ENCODE results near the gene STAC2.
A peak's percentile ranks its signal among the peaks of the same experiment; 100 is the strongest.

The STAC2 gene

DNA sequence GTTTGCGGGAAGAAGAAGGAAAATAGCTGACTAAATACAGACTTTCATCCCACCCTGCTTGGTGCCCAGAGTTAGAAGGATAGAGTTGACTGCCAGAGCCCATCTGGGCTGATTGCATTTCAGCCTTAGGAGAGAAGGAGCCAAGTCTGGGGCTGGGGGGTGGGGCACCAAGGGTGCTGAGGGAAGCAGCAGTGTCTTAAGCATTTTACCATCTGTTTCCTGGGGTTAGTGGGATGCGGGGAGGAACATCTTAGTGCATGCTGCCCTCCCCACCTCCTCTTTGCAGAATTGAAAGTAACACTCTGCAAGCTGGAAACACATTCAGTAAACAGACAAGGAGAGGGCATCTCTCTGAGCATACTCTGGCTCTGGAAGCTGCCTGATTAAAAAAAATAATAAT is 58.3 kb downstream of the STAC2 start:
- TF ChIP-seq, protein P1, sequence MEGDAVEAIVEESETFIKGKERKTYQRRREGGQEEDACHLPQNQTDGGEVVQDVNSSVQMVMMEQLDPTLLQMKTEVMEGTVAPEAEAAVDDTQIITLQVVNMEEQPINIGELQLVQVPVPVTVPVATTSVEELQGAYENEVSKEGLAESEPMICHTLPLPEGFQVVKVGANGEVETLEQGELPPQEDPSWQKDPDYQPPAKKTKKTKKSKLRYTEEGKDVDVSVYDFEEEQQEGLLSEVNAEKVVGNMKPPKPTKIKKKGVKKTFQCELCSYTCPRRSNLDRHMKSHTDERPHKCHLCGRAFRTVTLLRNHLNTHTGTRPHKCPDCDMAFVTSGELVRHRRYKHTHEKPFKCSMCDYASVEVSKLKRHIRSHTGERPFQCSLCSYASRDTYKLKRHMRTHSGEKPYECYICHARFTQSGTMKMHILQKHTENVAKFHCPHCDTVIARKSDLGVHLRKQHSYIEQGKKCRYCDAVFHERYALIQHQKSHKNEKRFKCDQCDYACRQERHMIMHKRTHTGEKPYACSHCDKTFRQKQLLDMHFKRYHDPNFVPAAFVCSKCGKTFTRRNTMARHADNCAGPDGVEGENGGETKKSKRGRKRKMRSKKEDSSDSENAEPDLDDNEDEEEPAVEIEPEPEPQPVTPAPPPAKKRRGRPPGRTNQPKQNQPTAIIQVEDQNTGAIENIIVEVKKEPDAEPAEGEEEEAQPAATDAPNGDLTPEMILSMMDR (IDR thresholded peaks at IDR 0.05; ENCODE audit: extremely low read depth, missing control alignments) = no peak
- no peak for DNase-seq (ENCODE audit: low spot score)

DNA sequence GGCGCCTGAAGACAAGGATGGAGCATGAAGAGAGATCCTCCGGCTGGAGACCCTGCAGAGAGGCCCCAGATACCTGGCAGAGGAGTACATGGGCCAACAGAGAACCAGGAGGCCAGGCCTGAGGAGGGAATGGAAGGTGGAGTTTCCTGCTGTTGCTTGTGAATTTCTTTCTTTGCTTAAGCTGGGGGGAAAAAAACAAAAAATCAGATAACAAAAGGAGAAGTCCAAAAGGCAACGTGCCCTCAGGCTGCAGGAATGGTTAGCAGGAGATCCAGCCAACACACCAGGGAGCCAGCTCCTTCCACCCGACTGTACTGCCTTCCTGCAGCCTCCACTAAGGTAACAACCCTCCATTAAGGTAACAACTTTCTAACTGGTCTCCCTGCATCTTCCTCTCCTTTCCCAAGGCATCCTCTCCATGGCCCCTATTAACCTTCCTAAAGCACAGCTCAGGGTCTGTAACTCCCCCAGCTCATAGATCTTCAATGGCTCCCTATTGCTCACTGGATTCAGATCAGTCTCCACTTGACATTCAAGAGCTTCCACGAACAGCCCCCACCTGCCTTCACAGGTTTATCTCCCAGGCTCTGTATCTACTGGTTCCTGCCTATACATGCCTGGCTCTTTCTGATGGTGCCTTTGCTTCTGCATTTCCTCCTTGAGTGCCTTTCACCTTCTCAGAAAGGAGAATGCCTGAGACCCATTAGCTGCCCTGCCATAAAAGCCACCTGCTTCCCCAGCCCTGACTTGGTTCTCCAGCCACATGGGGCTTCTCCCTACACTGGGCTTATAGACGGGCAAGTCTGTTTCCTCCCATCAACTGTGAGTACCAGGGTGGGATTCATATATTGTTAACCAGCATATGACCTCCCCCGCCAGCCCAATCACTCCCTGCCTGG is 59.1 kb downstream of the STAC2 start:
- no peak for DNase-seq (ENCODE audit: low spot score)
- TF ChIP-seq, protein P1 (IDR thresholded peaks at IDR 0.05; ENCODE audit: extremely low read depth, missing control alignments) = no peak

DNA sequence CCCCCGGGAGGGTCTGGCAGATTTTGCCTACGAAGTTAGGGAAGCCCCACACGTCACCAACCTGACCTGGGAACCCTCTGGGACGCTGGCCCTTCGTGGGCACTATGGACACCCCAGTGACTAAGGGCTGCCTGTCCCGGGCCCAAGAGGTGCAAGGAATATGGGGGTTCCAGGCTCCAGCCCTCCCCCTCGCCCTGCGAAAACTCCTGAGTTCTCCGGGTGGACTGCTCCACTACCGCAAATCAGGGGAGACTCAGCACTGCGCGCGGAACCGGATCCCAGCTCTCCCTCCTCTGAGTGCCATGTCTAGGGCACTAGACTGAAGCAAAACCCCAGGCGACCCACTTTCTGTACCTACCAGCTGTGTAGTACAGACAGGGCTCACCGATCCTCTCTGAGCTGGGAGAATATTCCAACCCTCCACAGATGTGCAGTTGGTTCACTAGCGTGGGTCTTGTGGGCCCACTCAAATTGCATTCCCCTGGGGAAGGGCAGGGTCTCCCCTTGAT is 59.9 kb downstream of the STAC2 start, which contains the start of gene ARL5C:
Gene ARL5C (minus strand): TSS at position 321 of the 509 bp plus-strand sequence. CDS start 401 bp downstream, outside the sequence.
- no peak for DNase-seq (ENCODE audit: low spot score)
- TF ChIP-seq, protein P1 (IDR thresholded peaks at IDR 0.05; ENCODE audit: extremely low read depth, missing control alignments) = no peak

DNA sequence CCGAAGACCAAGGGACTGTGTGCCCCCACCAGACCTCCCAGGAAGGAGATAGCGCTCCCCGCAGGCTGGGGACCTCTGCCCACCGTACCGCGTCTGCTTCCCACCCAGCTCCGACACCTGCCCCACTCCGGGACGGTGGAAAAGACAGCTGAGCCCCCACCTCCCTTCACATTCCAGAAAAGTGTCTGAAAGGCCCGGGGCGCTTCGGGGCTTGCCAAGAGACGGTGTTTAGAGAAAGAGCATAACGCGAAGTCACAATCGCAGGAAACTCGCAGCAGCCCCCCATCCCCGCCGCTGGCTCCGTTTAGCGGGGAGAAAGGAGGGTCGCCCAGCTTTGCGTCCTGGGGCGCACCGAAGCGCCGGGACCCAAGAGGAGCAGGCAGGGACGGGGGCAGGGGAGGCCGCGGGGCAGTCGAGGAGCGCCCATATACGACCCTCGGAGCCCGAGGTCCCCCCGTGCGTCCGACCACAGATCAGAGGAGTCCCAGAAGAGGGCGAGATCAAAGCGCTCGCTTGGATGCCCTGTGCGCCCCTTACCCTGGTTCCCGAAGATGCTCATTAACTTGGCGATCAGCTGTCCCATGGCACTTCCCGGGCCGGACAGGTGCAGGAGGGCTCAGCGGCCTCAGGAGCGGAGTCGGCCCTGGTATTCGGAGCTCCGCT is 60.4 kb downstream of the STAC2 start:
- TF ChIP-seq, protein P1 (IDR thresholded peaks at IDR 0.05; ENCODE audit: extremely low read depth, missing control alignments) = no peak
- DNase-seq (ENCODE audit: low spot score) = no peak

DNA sequence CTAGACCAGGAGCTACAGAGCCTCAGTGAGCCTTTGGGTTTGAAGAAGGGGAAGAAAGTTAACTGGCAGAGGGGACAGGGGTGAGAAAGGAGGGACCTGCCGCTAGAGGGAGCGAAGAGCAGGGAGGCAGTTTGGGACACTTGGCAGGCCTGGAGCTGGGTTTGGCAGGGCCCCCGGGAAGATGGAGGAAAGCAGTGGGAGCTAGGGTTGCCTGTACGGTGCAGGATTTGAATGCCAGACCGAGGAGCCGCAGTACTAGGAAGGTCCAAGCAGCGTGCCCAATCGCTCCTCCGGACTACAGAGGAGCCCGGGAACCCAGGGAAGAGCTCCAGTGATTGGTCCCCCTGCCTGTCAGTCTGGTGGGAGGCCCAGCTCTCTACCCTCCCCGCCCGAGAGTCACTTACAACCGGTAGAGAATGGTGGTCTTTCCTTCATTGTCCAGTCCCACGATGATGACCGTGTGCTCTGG is 61.0 kb downstream of the STAC2 start:
- DNase-seq (ENCODE audit: low spot score) = peak; percentile 96
- TF ChIP-seq, protein P1 (IDR thresholded peaks at IDR 0.05; ENCODE audit: extremely low read depth, missing control alignments) = peak; percentile 69

DNA sequence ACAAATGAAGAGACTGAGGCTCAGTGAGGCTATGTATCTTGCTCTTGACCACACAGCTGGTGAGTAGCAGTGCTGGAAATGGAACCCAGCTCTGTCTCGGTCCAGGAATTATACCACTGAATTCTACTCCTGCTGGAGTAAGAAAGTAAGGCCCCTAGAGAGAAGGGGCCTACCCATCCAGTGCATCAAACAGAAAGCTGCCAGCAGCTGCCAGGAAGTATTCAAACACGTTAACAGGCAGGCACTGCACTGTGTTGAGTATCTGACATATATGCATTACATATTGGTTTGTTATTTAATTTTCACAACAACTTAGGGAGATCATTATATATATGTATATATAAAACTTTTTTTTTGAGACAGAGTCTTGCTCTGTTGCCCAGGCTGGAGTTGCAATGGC is 63.8 kb downstream of the STAC2 start:
- TF ChIP-seq, protein P1 (IDR thresholded peaks at IDR 0.05; ENCODE audit: extremely low read depth, missing control alignments) = no peak

More for the DNA sequence above, 63.8 kb downstream of the STAC2 start:
- no peak for DNase-seq (ENCODE audit: low spot score)

All from GM20000 (cell line).